NCI-H345 treated with DMSO at 0.1 percent for 48 hours (cell line): ENCODE results near the gene SCN2A.

Experiments used
- DNase-seq: peaks from one replicate; lab custom pipeline; 2025; ENCODE audit not compliant: unreplicated experiment; lab: John Stamatoyannopoulos, UW

The SCN2A gene

GRCh38 chr2:165239230-165239629, at the start of gene SCN2A:
Gene SCN2A (plus strand): TSS chr2:165239414. CDS start chr2:165295824, 56,410 bp downstream.
- peak; percentile 75 for DNase-seq

GRCh38 chr2:165191096-165191728, 48.0 kb upstream of the SCN2A start:
- no peak for DNase-seq

GRCh38 chr2:165192729-165193128, 46.5 kb upstream of the SCN2A start:
- DNase-seq: no peak

GRCh38 chr2:165193178-165193777, 45.9 kb upstream of the SCN2A start:
- peak; percentile 92 for DNase-seq

- DNase-seq: no peak
These were observed 42.8 kb upstream of the SCN2A start for GRCh38 chr2:165196411-165196810.

- peak; percentile 20 for DNase-seq
These were observed 41.9 kb upstream of the SCN2A start for GRCh38 chr2:165197346-165197745.

- DNase-seq: no peak
These were observed 41.0 kb upstream of the SCN2A start for GRCh38 chr2:165198181-165198580.

GRCh38 chr2:165202239-165202638, 37.0 kb upstream of the SCN2A start:
- DNase-seq: no peak

- peak; percentile 73 for DNase-seq
These were observed 35.3 kb upstream of the SCN2A start, which contains the start of gene SCN3A for GRCh38 chr2:165203689-165204559. Gene SCN3A (minus strand): TSS chr2:165204050. CDS start chr2:165176394, 27,656 bp downstream.

GRCh38 chr2:165205865-165206264, 33.3 kb upstream of the SCN2A start:
- no peak for DNase-seq

- no peak for DNase-seq
These were observed 31.1 kb upstream of the SCN2A start for GRCh38 chr2:165208094-165208493.

GRCh38 chr2:165214093-165214492, 25.1 kb upstream of the SCN2A start:
- DNase-seq: no peak

GRCh38 chr2:165219481-165219880, 19.7 kb upstream of the SCN2A start:
- no peak for DNase-seq

GRCh38 chr2:165224941-165225340, 14.3 kb upstream of the SCN2A start:
- DNase-seq: no peak

GRCh38 chr2:165227571-165227970, 11.6 kb upstream of the SCN2A start:
- no peak for DNase-seq

- no peak for DNase-seq
These were observed 2.2 kb upstream of the SCN2A start for GRCh38 chr2:165237056-165237455.

GRCh38 chr2:165238295-165238694, 919 bp upstream of the SCN2A start:
- DNase-seq: no peak

- DNase-seq: peak; percentile 34
These were observed 772 bp downstream of the SCN2A start for GRCh38 chr2:165239856-165240515.

GRCh38 chr2:165240916-165241315, 1.7 kb downstream of the SCN2A start:
- DNase-seq: no peak

- DNase-seq: no peak
These were observed 6.0 kb downstream of the SCN2A start for GRCh38 chr2:165245081-165245793.

- no peak for DNase-seq
These were observed 9.0 kb downstream of the SCN2A start for GRCh38 chr2:165248238-165248637.
